Right lobe of liver (tissue), 6 donors: Measurements from ENCODE around the gene RASSF7. TPM values are rescaled to one million over a fixed set of nuclear protein-coding genes. Genes with fewer than 3 reads are reported as not detected.

Source experiments
- ATAC-seq, 4 donors: fragments of 200-7000 bp; cut with Tn5 transposase; one replicate each; pipeline ENCODE4 v1.9.1; 2020; ENCODE audit warnings: mild to moderate bottlenecking in 4 of 4, moderate library complexity in 4 of 4
- DNase-seq, 3 donors: peaks; one replicate each; pipeline ENCODE4 v3.0.0-alpha.2; 2020
- H3K27ac ChIP-seq, 3 donors: fragments of 200-600 bp; one replicate each; pipeline ENCODE4 v1.8.0; 2022
- H3K27me3 ChIP-seq, 2 donors: fragments of 200-600 bp; one replicate each; pipeline ENCODE4 v1.8.0; 2022
- H3K36me3 ChIP-seq, 4 donors: fragments of 200-600 bp; sonication (generic) in 1 of 4; one replicate each; pipeline versions ENCODE4 v1.5.1 to v1.8.0; 2017 to 2022; ENCODE audit warnings: control low read depth in 1 of 4
- H3K4me1 ChIP-seq, 4 donors: fragments of 200-600 bp; sonication (generic) in 1 of 4; one replicate each; pipeline versions ENCODE4 v1.5.1 to v1.8.0; 2017 to 2022; ENCODE audit warnings: control low read depth in 1 of 4
- H3K4me3 ChIP-seq, 3 donors: fragments of 200-600 bp; one replicate each; pipeline ENCODE4 v1.8.0; 2022
- H3K9me3 ChIP-seq, 4 donors: fragments of 200-600 bp; sonication (generic) in 1 of 4; one replicate each; pipeline versions ENCODE4 v1.5.1 to v1.8.0; 2017 to 2022; ENCODE audit warnings: control low read depth in 1 of 4
- CTCF ChIP-seq, 4 donors: fragments of 200-600 bp in 3 of 4; fragments of 450-650 bp in 1 of 4; IDR thresholded peaks; one replicate each; pipeline versions ENCODE4 v1.5.1 to v1.8.0; 2016 to 2022; ENCODE audit warnings: antibody characterized with exemption in 4 of 4, mild to moderate bottlenecking in 2 of 4
- POLR2A ChIP-seq: fragments of 450-650 bp; IDR thresholded peaks from one replicate; pipeline ENCODE4 v1.6.1; 2017; ENCODE audit warnings: antibody characterized with exemption, mild to moderate bottlenecking
- WGBS: methylation state at CpG from one replicate; pipeline ENCODE4 v1.1.6; 2018; ENCODE audit warnings: low coverage, low lambda C conversion rate; ENCODE audit not compliant: insufficient coverage; ENCODE audit errors: missing lambda C conversion rate; 5-methylcytosine and 5-hydroxymethylcytosine counted together
- intact Hi-C, 2 donors: fragments of 100-400 bp; cut with DNase I; formaldehyde crosslinking; loops; one replicate each; pipeline versions ENCODE4 v1.11.2 to v1.14.1; 2022
- total RNA-seq, 6 experiments: library from RNA; depleted of rRNA in 2 of 6; stranded (reverse); fragments of >200 nt in 2 of 6; fragmentation: NEBNext Ultra II Directional in 3 of 6; extraction: Animal tissue kit (Norgen Biotek cat#: 25700) in 3 of 6; gene quantifications; one replicate each; pipeline versions ENCODE4 v1.1.0 to v1.2.4, GENCODE V29; 2016 to 2023
- donor health status: DM: no; HTN: yes; CAD: no.
- donor health status: DM: no; HTN: no; CAD: no.
- donor health status: DM: no; HTN: no; CAD: no.
- donor health status: DM: no; HTN: yes; CAD: no.
- donor health status: DM: no; HTN: yes; CAD: no.

Gene RASSF7
- total RNA-seq, 6 experiments from 2014 or later = 20.5 to 61.1 (median 39.5) TPM

GRCh38 chr11:532986-533585 lies 27.7 kb upstream of the RASSF7 start:
- ATAC-seq (no peak), DNase-seq (peak in 1 of 3 donors; percentile 51)
- Histone ChIP-seq H3K27me3 (no peaks in the 10 kb centered on the region), H3K4me3 (no peak overlapping the region), H3K9me3 (no peaks in the 10 kb centered on the region), H3K36me3 (peaks cover 0 to 9% (median 0%) of the 10 kb centered on the region in 4 donors), H3K4me1 (peaks cover 0 to 22% (median 8%) of the 10 kb centered on the region in 4 donors), H3K27ac (no peak overlapping the region)
- 85% methylated on average over 4 of the region's 33 CpGs for WGBS
- intact Hi-C loops = no loop called here
- TF ChIP-seq POLR2A (no peak), CTCF (IDR thresholded peaks at IDR 0.05) (no peak)

GRCh38 chr11:533586-534395 lies 27.0 kb upstream of the RASSF7 start:
- Histone ChIP-seq H3K27me3 (no peaks in the 10 kb centered on the region), H3K4me1 (peaks cover 0 to 22% (median 8%) of the 10 kb centered on the region in 4 donors), H3K9me3 (no peaks in the 10 kb centered on the region), H3K36me3 (peaks cover 0 to 9% (median 0%) of the 10 kb centered on the region in 4 donors), H3K4me3 (peak overlapping the region in 2 of 3 donors; percentile 74 to 78), H3K27ac (no peak overlapping the region)
- intact Hi-C loops = no loop called here
- DNase-seq (no peak), ATAC-seq (no peak)
- TF ChIP-seq POLR2A = no peak
- TF ChIP-seq CTCF (IDR thresholded peaks at IDR 0.05) = no peak
- WGBS = 93% methylated on average over 10 of the region's 37 CpGs

- no peak overlapping the region for H3K27ac ChIP-seq
- WGBS = 3% methylated on average over 8 of the region's 66 CpGs
- H3K4me3 ChIP-seq = peak overlapping the region; percentile 70 to 78 (median 74)
- DNase-seq (peak; percentile 60 to 62 (median 60)), ATAC-seq (peak in 1 of 4 donors; percentile 2)
- no peaks in the 10 kb centered on the region for H3K27me3 ChIP-seq
- peaks cover 0 to 22% (median 8%) of the 10 kb centered on the region in 4 donors for H3K4me1 ChIP-seq
- intact Hi-C loops = no loop called here
- no peaks in the 10 kb centered on the region for H3K9me3 ChIP-seq
- H3K36me3 ChIP-seq = peaks cover 0 to 9% (median 0%) of the 10 kb centered on the region in 4 donors
- no peak for TF ChIP-seq POLR2A
Observed at GRCh38 chr11:534396-535209, 26.2 kb upstream of the RASSF7 start.

- Histone ChIP-seq H3K27ac (no peak overlapping the region), H3K4me1 (peaks cover 0 to 22% (median 8%) of the 10 kb centered on the region in 4 donors), H3K4me3 (peak overlapping the region; percentile 70 to 78 (median 74)), H3K27me3 (no peaks in the 10 kb centered on the region), H3K9me3 (no peaks in the 10 kb centered on the region), H3K36me3 (peaks cover 0 to 9% (median 0%) of the 10 kb centered on the region in 4 donors)
- DNase-seq (no peak), ATAC-seq (no peak)
- intact Hi-C loops = no loop called here
- TF ChIP-seq CTCF (IDR thresholded peaks at IDR 0.05) (no peak), POLR2A (no peak)
- WGBS = no CpG with 5 or more reads among the region's 56 CpGs
Observed at GRCh38 chr11:535210-535518, 25.6 kb upstream of the RASSF7 start.
